ENCODE results near the gene UBE2L6.

Gene UBE2L6

DNA sequence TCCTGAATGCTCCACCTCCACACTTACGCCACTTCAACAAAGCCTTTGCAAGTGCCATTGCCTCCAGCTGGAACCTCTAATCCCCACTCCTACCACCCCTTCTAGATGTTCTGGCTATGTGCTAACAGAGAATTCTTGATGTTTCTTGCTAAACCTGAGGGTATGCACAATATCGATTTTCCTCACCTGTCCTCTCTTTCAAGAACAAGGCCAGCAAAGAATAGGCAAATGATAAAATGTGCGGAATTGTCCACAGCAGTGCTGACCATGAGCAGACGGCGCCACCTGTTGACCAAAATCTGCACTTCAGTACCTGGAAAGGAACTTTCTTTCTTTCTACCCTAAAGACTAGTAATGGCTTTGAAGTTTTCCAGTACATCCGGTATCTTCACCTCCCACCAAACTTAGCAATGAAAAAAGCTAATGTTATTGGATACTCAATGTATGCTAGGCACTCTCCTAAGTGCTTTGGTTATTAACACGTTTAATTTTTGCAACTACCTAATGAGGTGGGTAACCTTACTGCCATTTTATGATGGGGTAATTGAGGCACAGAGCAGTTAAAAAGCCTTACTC, 40.3 kb downstream of the UBE2L6 start:
- DNase-seq, result no peak

GRCh38 chr11:57523419-57523818, 44.1 kb downstream of the UBE2L6 start:
- no peak for DNase-seq

DNA sequence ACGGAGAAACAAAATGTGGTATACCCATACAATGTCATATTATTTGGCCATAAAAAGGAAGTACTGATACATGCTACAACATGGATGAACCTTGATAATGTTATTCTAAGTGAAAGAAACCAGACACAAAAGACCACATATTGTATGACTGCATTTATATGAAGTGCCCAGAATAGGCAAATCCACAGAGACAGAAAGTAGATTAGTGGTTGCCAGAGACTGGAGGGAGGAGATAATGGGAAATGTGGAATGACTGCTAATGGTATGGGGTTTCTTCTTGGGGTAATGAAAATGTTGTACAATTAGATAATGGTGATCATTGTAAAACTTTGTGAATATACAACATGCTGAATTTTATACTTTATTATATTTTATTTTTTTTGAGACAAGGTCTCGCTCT, 46.4 kb downstream of the UBE2L6 start:
- no peak for DNase-seq

GRCh38 chr11:57516061-57516443, 51.4 kb downstream of the UBE2L6 start:
- DNase-seq, result no peak

- no peak for DNase-seq
Observed at GRCh38 chr11:57515332-57516060, 52.0 kb downstream of the UBE2L6 start, which contains the start of gene SLC43A1. TSS of gene SLC43A1 (minus strand) at chr11:57515702. CDS start at chr11:57514111, 1,591 bp downstream.

- DNase-seq, result no peak
Observed at GRCh38 chr11:57514538-57515331, 52.7 kb downstream of the UBE2L6 start.

DNA sequence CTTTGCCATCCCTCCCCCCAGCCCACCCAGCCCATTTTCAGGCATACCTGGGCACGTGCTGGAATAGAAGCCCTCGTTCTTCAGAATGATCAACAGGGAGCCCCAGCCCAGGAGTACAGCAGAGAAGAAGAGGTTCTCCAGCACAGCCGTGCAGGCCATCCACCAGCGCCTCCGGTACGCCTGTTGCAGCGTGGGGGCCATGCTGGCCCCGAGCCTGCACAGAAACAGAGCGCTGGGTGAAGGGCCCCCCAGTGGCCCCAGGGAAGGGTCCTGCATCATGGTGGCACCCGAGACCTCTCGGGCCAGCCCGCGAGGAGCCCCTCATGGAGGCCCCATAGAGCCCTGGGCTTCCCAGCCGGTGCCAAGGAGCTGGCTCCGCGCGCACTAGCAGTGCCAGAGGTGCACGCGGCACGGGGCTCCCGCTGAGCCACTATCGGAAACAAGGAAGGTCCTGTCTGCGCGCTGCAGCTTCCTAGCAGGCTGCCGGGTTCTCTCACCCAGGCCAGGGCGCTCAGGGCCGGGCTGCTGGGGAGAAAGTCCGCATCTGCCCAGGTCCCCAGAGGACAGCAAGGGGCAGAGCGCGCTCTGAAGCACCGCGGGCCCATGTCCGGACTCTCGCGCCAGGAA, 53.4 kb downstream of the UBE2L6 start:
- no peak for DNase-seq

DNA sequence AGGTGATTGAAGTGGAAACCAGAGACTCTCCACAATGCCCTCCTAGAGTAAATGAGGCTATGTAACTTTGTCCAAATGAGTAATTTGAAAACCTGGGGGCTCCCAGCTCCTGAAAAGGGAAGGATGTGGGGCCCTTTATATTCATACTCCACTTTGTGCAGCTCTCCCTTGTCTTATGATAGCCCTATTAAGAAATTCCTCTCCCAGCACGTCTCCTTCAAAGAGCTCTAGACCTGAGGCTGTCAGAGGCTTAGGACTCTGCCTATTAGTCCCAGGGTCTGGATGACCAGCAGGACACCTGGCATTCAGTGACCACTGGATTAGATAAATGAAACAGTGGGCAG, 54.0 kb downstream of the UBE2L6 start:
- no peak for DNase-seq

DNA sequence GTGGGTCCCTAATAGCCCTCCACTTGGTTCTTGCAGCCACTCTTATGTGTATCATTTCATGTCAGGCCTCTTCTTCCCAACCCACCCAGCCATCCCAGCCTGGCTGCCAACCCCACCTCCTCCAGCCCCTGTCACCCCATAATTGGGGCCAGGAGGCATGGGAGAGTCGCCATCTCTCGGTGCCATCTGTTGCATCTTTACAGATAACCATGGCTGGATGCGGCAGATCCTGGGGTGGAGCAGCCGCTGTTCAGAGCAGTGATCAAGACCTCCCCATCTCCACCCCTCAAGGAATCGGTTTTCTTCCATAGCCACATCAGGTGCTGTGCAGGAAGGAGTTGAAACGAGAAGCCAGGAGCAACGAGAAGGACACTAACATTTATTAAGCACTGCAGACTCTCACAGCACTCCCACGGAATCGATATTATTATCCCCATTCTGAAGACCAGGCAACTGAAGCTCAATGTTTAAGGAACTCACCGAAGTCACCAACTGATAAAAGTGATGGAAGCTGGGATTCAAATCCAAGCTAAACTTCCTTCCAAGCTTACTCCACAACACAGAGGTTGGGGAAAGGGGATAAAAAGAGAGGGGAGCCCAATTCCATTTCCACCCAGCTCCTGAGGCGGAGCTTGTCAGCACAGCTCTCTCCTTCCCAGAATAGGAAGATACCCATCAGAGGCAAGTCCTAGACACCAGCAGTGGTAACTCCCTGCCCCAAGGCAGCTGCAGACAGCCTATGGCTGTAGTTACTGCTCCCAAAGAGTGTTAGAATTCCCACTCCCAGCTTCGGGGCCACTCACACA, 54.6 kb downstream of the UBE2L6 start:
- no peak for DNase-seq

GRCh38 chr11:57511741-57512430, 55.6 kb downstream of the UBE2L6 start:
- no peak for DNase-seq

DNA sequence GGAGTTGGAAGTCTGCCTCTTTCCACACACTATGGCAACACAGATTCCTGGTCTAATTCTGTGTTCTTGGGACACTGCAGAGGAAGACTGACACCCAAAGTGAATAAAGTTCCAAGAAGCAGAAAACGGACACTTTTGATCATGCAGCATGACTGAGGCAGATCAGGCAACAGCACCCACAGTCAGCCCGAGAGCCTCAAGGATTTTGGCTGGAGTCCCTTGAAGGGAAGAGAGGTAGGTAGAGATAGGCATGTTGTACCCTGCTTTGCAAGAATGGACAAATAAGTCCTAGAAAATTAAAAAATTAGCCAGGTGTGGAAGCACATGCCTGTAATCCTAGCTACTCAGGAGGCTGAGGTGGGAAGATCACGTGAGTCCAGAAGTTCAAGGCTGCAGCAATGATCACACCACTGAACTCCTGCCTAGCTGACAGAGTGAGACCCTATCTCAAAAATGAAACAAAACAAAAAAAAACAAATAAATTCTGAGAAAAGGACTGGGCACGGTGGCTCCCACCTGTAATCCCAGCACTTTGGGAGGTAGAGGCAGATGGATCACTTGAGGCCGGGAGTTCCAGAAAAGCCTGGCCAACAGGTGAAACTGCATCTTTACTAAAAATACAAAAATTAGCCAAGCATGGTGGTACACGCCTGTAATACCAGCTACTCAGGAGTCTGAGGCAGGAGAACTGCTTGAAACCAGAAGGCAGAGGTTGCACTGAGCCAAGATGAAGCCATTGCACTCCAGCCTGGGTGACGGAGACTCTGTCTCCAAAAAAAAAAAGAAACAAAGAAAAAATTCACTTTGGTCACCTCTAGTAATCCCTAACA, 58.9 kb downstream of the UBE2L6 start:
- DNase-seq, result no peak

GRCh38 chr11:57506522-57506921, 61.0 kb downstream of the UBE2L6 start:
- no peak for DNase-seq

DNA sequence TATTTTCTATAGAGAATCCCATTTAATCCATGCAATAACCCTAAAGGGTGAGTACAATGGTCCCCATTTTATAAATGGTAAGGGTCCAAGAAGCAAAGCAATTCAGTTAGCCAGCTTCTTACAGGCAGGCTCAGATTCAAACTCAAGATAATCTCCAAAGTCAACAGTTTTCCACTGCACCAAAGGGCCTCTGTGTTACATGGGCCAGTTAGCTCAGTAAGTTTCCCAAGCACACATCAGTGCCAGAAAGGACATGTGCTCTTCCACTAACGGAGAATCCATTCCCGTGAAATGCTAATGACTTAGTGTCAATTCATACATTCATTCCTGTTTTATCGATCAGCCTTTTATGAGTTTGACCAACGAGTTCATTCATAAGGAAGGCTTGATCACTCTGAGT, 63.0 kb downstream of the UBE2L6 start:
- no peak for DNase-seq

DNA sequence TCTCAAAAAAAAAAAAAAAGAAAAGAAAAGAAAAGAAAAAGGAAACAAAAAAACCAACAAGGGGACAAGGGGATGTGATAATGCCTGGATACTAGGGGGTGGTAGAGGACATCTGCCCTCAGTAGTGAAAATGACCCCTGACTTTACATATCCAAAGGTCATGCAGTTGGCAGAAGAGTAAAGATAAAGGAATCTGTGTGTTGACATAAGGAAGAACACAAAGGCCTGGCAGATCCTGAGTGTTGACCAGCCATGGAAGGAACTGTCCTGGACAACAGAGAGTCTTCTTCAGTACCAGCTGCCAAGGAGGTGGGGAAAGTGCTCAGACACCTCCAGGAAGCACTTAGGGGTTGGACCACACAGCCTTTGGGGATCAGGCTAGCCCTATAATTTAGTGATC, 64.6 kb downstream of the UBE2L6 start:
- no peak for DNase-seq

- DNase-seq, result no peak
Observed at GRCh38 chr11:57502376-57502775, 65.1 kb downstream of the UBE2L6 start.

DNA sequence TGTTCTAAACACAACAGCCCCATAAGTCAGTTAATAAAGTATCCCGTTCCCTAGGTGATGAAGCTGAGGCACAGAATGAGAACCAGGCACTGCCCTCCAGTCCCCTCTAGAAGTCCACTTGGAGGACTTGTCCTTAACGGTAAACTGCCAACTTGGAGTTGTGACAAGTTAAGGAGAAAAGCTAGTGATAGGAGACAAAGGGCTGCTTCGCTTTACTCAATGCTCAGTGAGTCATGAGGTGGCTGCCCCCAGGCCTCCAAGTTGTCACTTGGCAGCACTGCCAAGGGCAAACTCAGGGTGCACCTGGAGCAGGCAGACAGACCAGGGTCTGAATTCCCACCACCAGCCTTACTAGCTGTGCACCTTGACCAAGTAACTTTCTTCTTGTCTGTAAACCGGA, 65.5 kb downstream of the UBE2L6 start:
- DNase-seq, result no peak
